ENCODE data around the gene LMF1.

The LMF1 gene

DNA sequence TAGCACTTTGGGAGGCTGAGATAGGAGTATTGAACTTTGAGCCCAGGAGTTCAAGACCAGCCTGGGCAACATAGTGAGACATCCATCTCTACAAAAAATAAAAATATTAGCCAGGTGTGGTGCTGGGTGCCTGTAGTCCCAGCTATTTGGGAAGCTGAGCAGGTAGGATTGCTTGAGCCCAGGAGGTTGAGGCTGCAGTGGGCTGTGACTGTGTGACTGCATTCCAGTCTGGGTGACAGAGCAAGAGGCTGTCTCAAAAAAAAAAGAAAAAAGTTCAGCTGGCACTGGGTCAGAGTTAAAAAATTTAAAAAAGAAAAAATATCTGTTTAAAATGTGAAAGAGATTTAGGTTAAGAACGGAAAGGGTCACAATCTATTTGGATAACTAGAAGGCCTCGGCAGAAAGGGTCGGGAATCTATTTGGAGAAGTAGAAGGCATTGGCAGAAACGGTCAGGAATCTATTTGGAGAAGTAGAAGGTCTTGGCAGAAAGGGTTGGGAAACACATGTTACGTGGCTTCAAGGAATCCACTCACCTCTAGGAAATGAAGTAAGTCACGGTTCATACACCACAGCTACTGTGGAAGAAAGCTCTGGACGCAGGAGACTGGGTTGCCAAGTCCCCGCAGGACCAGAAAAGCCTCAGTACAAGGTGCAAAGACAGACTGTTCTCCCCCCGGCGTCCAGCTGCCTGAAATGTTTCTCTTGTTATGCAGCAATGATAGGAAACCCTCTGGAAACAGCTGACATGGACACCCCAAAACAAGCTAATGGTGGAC is 25.3 kb downstream of the LMF1 start:
- DNase-seq, result no peak

GRCh38 chr16:943971-944370 is 26.8 kb downstream of the LMF1 start:
- no peak for DNase-seq

DNA sequence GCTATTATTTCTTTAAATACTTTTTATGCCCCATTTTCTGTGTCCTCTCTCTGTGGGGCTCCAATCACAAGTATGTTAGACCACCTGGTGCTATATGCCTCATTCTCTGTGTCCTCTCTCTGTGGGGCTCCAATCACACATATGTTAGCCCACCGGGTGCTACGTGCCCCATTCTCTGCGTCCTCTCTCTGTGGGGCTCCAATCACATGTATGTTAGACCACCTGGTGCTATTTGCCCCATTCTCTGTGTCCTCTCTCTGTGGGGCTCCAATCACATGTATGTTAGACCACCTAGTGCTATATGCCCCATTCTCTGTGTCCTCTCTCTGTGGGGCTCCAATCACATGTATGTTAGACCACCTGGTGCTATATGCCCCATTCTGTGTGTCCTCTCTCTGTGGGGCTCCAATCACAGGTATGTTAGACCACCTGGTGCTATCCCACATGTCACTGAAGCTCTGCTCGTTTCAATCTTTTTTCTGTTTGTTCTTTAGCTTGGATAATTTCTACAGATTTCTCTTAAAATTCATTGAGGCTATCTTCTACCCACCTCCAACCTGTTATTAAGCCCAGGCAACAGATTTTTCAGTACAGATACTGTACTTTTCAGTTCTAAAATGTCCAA is 28.2 kb downstream of the LMF1 start:
- no peak for DNase-seq

- DNase-seq, result no peak
These were observed 30.8 kb downstream of the LMF1 start for GRCh38 chr16:939941-940340.

- DNase-seq, result no peak
These were observed 31.5 kb downstream of the LMF1 start for GRCh38 chr16:939311-939710.

- DNase-seq, result no peak
These were observed 32.0 kb downstream of the LMF1 start for GRCh38 chr16:938752-939151.

- DNase-seq, result no peak
These were observed 32.6 kb downstream of the LMF1 start for GRCh38 chr16:938136-938535.

DNA sequence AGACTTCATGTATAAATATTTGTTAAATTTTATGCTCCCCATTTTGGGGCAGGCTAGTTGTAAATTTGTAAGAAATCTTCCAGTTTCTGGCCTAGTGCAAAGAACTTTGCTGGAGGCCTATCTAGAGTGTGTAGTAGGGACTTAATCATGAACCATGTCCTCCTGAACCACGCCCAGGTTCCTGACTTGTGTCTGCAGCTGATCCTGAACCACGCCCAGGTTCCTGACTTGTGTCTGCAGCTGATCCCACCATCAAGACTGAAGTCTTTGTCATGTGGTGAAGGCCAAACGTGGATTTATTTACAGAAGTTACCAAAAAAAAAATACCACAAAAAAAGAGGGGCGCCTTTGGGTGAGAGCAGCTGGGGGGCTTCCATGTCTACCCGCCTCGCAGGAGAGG is 33.1 kb downstream of the LMF1 start:
- no peak for DNase-seq

- no peak for DNase-seq
These were observed 33.5 kb downstream of the LMF1 start for GRCh38 chr16:937311-937710.

GRCh38 chr16:935684-936083 is 35.1 kb downstream of the LMF1 start:
- DNase-seq, result no peak

DNA sequence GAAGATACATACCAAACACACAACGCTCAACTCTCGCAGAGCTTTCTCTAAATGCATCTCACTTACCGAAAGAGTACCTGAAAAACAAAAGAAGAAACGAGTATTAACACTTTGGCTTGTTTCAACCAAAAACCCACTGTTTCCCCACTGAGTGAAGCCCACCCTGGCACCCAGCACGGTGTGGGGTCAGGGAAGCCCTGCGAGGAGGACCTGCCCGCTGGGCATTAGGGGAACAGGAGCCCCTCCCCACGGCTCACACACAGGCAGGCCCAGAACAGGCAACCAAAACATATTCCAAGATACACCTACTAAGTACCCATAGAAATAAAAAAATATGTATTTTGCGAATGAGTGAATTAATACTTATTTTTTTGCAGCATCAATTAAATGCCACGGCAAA is 36.6 kb downstream of the LMF1 start:
- DNase-seq, result no peak

DNA sequence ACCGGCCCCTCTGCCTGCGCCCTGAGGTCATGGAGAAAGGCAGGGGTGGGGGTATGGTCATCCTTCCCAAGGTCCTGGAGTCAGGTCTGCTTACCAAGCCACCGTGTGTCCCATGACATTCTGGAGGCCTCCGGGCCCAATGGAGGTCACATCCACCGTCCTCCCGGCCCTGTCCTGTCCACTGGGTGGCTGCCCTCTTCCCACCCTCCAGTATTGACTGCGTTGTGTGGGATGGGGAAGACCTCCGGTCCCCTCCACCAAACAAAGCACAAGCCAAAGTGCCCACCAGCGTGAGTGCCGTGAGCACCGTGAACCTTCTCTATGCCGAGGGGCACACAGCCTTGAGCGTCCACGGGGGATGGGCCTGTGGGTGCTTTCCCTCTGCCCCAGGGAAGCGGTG is 37.2 kb downstream of the LMF1 start:
- DNase-seq, result no peak

DNA sequence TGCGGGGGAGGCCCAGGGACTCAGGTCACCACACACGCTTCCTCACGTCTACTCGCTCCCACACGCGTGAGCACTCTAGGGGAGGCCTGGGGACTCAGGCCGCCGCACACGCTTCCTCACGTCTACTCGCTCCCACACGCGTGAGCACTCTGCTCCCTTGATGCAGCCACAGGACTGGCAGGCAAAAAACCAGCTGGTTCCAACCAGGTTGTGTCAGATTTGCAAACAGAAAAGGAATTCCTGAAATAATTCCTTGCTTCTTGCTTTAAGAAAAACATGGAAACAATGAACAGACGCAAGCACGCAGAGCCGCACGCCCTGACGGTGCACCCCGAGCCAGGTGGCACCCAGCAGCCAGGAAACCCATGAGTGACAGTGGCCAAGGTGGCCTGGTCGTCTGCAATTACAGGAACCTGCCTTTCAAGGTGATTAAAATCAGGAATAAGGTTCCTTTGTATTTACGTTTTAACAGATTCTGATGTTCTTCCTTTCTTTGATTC is 37.9 kb downstream of the LMF1 start:
- DNase-seq, result no peak

- no peak for DNase-seq
These were observed 38.9 kb downstream of the LMF1 start for GRCh38 chr16:931626-932500.

- no peak for DNase-seq
These were observed 39.6 kb downstream of the LMF1 start for GRCh38 chr16:931171-931570.

DNA sequence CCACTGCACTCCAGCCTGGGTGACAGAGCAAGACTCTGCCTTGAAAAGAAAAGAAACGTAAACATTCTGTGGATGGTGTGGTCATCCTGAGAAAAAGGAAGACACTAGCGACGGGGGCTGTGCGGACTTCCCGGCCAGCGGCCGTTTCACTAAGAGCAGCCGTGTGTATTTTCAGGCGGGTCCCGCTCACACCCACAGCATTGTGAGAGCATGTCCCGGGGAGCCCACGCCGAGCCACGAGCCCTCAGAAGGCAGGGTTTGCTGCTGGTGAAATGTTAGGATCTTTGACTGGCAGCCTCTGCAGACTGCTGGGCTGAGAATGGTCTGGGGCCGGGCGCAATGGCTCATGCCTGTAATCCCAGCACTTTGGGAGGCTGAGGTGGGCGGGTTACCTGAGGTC is 40.3 kb downstream of the LMF1 start:
- no peak for DNase-seq

DNA sequence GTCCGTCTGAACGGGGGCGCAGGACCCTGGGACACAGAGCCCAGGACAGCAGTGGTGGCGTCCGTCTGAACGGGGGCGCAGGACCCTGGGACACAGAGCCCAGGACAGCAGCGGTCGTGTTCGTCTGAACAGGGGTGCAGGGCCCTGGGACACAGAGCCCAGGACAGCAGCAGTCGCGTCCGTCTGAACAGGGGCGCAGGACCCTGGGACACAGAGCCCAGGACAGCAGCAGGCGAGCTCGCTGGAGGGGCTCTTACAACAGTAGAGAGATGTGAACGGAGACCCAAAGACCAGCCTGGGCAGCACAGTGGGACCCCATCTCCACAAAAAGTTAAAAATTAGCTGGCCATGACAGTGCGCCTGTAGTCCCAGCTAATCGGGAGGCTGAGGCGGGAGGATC is 40.7 kb downstream of the LMF1 start:
- no peak for DNase-seq

DNA sequence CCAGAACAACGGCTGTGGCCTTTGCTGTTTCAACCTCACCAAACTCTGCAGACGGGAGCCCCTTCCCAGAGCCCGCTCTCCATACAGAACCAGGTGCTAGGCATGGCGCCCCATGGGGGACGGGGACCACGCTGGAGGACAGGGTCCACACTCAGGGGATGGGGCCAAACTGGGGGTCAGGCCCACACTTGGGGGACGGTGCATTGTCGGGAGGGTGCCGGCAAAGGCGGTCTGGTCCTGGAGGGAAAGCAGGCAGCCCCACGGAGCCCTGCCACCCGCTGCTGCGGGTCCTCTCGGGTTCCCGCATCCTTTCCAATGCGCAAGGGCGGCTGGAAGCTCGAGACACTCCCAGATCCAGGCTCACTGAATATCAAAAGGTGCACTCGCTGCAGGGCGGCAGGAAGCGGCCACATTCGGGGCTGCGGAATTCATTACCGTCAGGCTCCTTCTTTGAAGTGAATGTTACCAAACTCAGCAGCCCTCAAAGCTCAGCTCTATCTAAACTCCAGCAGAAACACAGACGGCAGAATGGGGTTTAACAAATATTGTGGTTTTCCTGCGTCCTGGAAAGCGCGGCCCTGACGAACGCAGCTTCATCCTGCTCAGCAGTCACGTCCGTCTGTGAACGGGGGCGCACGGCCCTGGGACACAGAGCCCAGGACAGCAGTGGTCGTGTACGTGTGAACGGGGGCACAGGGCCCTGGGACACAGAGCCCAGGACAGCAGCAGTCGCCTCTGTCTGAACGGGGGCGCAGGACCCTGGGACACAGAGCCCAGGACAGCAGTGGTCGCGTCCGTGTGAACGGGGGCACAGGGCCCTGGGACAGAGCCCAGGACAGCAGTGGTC is 41.3 kb downstream of the LMF1 start:
- DNase-seq, result no peak

DNA sequence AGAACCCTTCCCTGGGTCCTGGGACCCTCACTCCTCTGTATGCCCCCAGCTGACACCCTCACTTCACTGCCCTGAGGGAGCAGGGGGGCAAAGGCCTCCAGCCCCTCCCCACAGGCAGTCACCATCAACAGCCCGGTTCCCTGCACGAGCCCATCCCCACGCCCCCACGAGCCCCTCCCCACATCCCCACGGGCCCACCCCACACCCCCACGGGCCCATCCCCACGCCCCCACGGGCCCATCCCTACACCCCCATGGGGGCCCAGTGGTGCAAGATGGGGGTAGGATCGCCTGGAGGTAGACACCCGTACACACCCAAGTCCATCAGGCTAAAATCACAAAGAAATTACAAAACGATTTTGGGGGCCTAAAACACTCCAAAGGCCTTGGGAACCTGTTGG is 42.3 kb downstream of the LMF1 start:
- no peak for DNase-seq

DNA sequence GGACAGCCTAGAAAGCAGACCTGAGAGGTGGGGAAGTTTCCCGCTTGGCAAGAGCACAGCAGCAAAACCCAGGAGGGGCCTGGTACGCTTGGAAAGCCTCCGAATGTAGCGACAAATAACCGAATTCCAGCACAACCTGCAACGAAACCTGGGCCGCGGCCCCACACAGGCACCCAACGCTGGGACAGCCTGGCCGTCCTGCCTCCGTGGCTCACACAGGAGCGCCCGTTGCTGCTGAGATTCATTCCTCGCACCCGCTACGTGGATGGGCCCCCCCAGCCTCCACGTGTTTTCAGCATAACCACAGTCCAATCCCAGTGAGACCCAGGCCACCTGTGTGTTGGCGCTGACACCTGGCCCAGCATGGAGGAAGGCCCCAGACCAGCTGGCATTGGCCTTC is 42.9 kb downstream of the LMF1 start:
- DNase-seq, result no peak

DNA sequence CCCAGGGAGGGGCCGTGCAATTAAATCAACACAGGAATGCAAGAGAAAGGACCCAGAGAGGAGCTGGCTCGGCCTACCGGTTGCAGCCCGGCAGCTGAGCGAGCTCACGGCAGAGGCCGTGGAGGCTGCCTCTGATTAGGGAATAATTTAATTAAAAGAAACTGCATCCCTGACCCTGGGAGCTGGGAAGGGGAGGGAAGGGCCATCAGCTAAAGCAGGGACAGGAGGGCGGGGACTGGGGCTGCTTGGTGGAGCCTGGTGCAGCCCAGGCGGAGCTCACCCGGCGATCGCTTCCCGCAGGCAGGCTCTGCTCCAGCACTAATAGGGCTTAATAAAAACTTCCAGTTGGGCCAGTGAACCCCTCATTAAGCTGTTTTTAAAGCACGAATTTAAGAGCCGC is 43.4 kb downstream of the LMF1 start:
- no peak for DNase-seq

- no peak for DNase-seq
These were observed 44.1 kb downstream of the LMF1 start for GRCh38 chr16:926715-927114.

DNA sequence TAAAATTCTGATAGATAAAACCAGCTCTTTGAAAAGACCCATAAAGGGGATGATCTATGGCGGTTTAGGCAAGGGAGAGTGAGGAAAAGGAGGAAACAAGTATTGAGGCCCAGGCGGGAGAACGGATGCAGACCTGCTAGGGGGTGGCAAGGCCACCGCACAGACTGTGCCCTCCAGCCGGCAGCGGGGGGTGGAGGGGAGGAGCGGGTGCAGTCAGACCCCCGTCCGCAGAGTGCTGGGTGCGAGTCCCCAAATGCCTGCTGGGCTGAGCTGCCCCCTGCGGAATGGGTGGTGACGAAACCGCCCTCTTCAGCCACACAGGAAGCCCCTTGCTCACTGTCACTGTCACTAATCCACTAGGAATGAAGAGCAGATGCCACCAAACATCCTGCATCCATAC is 46.0 kb downstream of the LMF1 start:
- no peak for DNase-seq

Data from cortex of kidney (tissue), 1 donor.